Kidney epithelial cell (primary cell): ENCODE measurements around the gene GRAP. TPM values are rescaled to one million over a fixed set of nuclear protein-coding genes. Genes with fewer than 3 reads are reported as not detected.
"Not testable (repeated sequence)": the region's sequence is repeated elsewhere in the genome, so short reads cannot be mapped to it uniquely, and the experiment has no call there.

ENCODE experiments used
- DNase-seq: peaks from one replicate; pipeline ENCODE4 v3.0.0-alpha.2; 2010; ENCODE audit warnings: low read depth
- H3K27me3 ChIP-seq: 2 replicates; pipeline ENCODE4 v1.6.0; 2011; ENCODE audit warnings: low read length; ENCODE audit not compliant: control insufficient read depth, insufficient read depth
- H3K36me3 ChIP-seq: 2 replicates; pipeline ENCODE4 v1.5.1; 2011; ENCODE audit warnings: low read length; ENCODE audit not compliant: control insufficient read depth, insufficient read depth
- H3K4me3 ChIP-seq: 2 replicates; pipeline ENCODE4 v1.5.1; 2011; ENCODE audit warnings: low read depth, mild to moderate bottlenecking, control low read depth, low read length
- CTCF ChIP-seq: IDR thresholded peaks from 2 replicates; pipeline ENCODE4 v1.5.1; 2011; ENCODE audit warnings: mild to moderate bottlenecking, moderate library complexity, low read length, control low read depth, inconsistent platforms; ENCODE audit not compliant: insufficient read depth, poor library complexity, severe bottlenecking
- total RNA-seq: library from RNA; depleted of rRNA; stranded (reverse); fragments of >200 nt; gene quantifications from 2 replicates; pipeline ENCODE4 v1.2.3, GENCODE V29; 2015

The GRAP gene
- total RNA-seq, 1 donor from 2014 or later, result 1.6 TPM

- not testable (repeated sequence) for H3K27me3 ChIP-seq, H3K4me3 ChIP-seq, H3K36me3 ChIP-seq, DNase-seq
- TF ChIP-seq CTCF, result peak; percentile 38
Measured at GRCh38 chr17:19031729-19032128, 15.0 kb downstream of the GRAP start.

GRCh38 chr17:19030771-19031449, 15.8 kb downstream of the GRAP start:
- H3K4me3 ChIP-seq, H3K36me3 ChIP-seq, DNase-seq, H3K27me3 ChIP-seq: not testable (repeated sequence)

GRCh38 chr17:19029740-19030139, 17.0 kb downstream of the GRAP start:
- H3K27me3 ChIP-seq, H3K4me3 ChIP-seq, DNase-seq, H3K36me3 ChIP-seq: not testable (repeated sequence)

GRCh38 chr17:19028671-19029070, 18.1 kb downstream of the GRAP start:
- not testable (repeated sequence) for H3K27me3 ChIP-seq, DNase-seq, H3K36me3 ChIP-seq, H3K4me3 ChIP-seq

- peaks cover 1% of the 10 kb centered on the region for H3K27me3 ChIP-seq
- no peak for DNase-seq
Measured at GRCh38 chr17:19024101-19025078, 22.4 kb downstream of the GRAP start.

GRCh38 chr17:19023209-19023999, 23.4 kb downstream of the GRAP start:
- TF ChIP-seq CTCF, result no peak
- peaks cover 6% of the 10 kb centered on the region for H3K27me3 ChIP-seq
- no peak for DNase-seq
- H3K36me3 ChIP-seq, result no peaks in the 10 kb centered on the region
- H3K4me3 ChIP-seq, result no peak overlapping the region

More at GRCh38 chr17:19024101-19025078, 22.4 kb downstream of the GRAP start:
- Histone ChIP-seq H3K4me3 (no peak overlapping the region), H3K36me3 (no peaks in the 10 kb centered on the region)
- no peak for TF ChIP-seq CTCF

GRCh38 chr17:19022747-19023146, 24.0 kb downstream of the GRAP start:
- DNase-seq, result no peak

More at GRCh38 chr17:19022747-19023146, 24.0 kb downstream of the GRAP start:
- H3K4me3 ChIP-seq, result no peak overlapping the region
- no peak for TF ChIP-seq CTCF
- peaks cover 9% of the 10 kb centered on the region for H3K27me3 ChIP-seq
- no peaks in the 10 kb centered on the region for H3K36me3 ChIP-seq
